Panc1 (cell line): ENCODE results near the gene ACOT8. TPM values are rescaled to one million over a fixed set of nuclear protein-coding genes. Genes with fewer than 3 reads are reported as not detected.

Source experiments
- ATAC-seq: fragments of 200-7000 bp; cut with Tn5 transposase; 2 replicates; pipeline ENCODE4 v1.9.1; 2020; ENCODE audit warnings: mild to moderate bottlenecking, moderate library complexity
- BruUV-seq: library from RNA; stranded (reverse); fragments of 400-500 nt; replicated peaks from 2 replicates; lab custom pipeline; 2021; lab: Mats Ljungman, UMichigan
- CTCF ChIA-PET: fragments of 300-600 bp; sonication (Branson Sonifier 250); formaldehyde crosslinking; loops from one replicate; lab custom pipeline; 2022; ENCODE audit warnings: antibody characterized with exemption; lab: Charles Lee
- POLR2A ChIA-PET: fragments of 300-600 bp; sonication (Branson Sonifier 250); formaldehyde crosslinking; loops from one replicate; lab custom pipeline; 2022; ENCODE audit warnings: antibody characterized with exemption; lab: Charles Lee
- DNase-seq: peaks from one replicate; pipeline ENCODE4 v3.0.0-alpha.2; 2010; ENCODE audit warnings: low read depth, low spot score
- H3K27ac ChIP-seq: 2 replicates; pipeline ENCODE4 v1.5.1; 2011; ENCODE audit warnings: mild to moderate bottlenecking, low read length, inconsistent platforms
- H3K27me3 ChIP-seq: fragments of 200-500 bp; sonication (Bioruptor generic); 2 replicates; pipeline ENCODE4 v1.6.0; 2014; ENCODE audit warnings: low read length, inconsistent platforms; ENCODE audit not compliant: control insufficient read depth, insufficient read depth
- H3K36me3 ChIP-seq: fragments of 200-500 bp; sonication (Bioruptor generic); 2 replicates; pipeline ENCODE4 v1.5.1; 2014; ENCODE audit warnings: inconsistent platforms, mild to moderate bottlenecking, low read length, moderate library complexity; ENCODE audit not compliant: control insufficient read depth, insufficient read depth
- H3K4me1 ChIP-seq: 2 replicates; pipeline ENCODE4 v1.5.1; 2011; ENCODE audit warnings: inconsistent platforms, mild to moderate bottlenecking, low read length, moderate library complexity; ENCODE audit not compliant: control insufficient read depth, insufficient read depth
- H3K4me3 ChIP-seq, 2 experiments: 2 replicates each; pipeline ENCODE4 v1.5.1; 2011 to 2012; ENCODE audit warnings: low read depth in 2 of 2, low read length in 2 of 2, mild to moderate bottlenecking in 2 of 2, inconsistent platforms in 1 of 2, moderate library complexity in 1 of 2
- H3K9me3 ChIP-seq: fragments of 200-500 bp; sonication (Bioruptor generic); 2 replicates; pipeline ENCODE4 v1.5.1; 2014; ENCODE audit warnings: low read depth, mild to moderate bottlenecking, inconsistent platforms, low read length, moderate library complexity; ENCODE audit not compliant: control insufficient read depth, insufficient read depth
- POLR2AphosphoS5 ChIP-seq: IDR thresholded peaks from 2 replicates; pipeline ENCODE4 v1.6.1; 2012; ENCODE audit warnings: mild to moderate bottlenecking, low read depth, low read length, moderate library complexity
- SIN3A ChIP-seq: IDR thresholded peaks from 2 replicates; pipeline ENCODE4 v1.6.1; 2012; ENCODE audit warnings: low read depth, mild to moderate bottlenecking, low read length, moderate library complexity, borderline replicate concordance; ENCODE audit not compliant: insufficient read depth
- TCF7L2 ChIP-seq: IDR thresholded peaks from 2 replicates; pipeline ENCODE4 v1.6.1; 2011; ENCODE audit warnings: mild to moderate bottlenecking, low read depth, low read length, inconsistent platforms
- in situ Hi-C: cut with HindIII; loops from 2 replicates; pipeline ENCODE4 v1.10.0; 2016; ENCODE audit warnings: low sequenced_read_pairs, low pct_unique_long_range_greater_than_20kb
- intact Hi-C: fragments of 100-400 bp; cut with micrococcal nuclease; formaldehyde crosslinking; loops from one replicate; pipeline ENCODE4 v1.10.0; 2022; ENCODE audit not compliant: unreplicated experiment
- total RNA-seq: library from RNA; stranded (reverse); gene quantifications from one replicate; pipeline ENCODE4 v1.2.1, GENCODE V29; 2021; ENCODE audit not compliant: unreplicated experiment
- TF ChIP-seq, protein P1 (sequence below): fragments of 450-650 bp; IDR thresholded peaks from 2 replicates; pipeline ENCODE4 v1.5.1; 2017; ENCODE audit warnings: mild to moderate bottlenecking
- TF ChIP-seq, protein P2 (sequence below), 2 experiments: IDR thresholded peaks; 2 replicates each; pipeline ENCODE4 v1.6.1; 2011 to 2012; ENCODE audit warnings: low read depth in 2 of 2, control low read depth in 1 of 2, low read length in 1 of 2, mild to moderate bottlenecking in 1 of 2, moderate library complexity in 1 of 2; ENCODE audit not compliant: insufficient read depth in 1 of 2

Gene ACOT8
- total RNA-seq, 1 experiment from 2014 or later = 21.1 TPM

DNA sequence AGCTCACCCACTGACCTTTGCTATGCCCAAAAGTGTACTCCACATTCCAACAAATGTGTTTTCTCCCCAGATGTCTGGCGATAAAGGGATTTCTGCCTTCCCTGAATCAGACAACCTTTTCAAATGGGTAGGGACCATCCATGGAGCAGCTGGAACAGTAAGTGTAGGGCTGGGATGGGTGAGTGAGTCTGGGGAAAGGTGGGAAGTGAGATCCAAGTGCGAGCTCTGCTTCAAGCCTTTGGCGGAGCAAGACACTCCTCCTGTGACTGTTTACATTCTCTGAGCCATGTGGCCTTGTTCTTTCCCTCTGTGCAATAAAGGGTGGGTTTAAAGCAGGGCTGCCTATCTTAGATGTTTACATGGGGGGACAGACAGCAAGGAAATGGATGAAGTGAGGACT, 42.9 kb downstream of the ACOT8 start:
- in situ Hi-C loops = no loop called here
- CTCF ChIA-PET = no interaction called here

DNA sequence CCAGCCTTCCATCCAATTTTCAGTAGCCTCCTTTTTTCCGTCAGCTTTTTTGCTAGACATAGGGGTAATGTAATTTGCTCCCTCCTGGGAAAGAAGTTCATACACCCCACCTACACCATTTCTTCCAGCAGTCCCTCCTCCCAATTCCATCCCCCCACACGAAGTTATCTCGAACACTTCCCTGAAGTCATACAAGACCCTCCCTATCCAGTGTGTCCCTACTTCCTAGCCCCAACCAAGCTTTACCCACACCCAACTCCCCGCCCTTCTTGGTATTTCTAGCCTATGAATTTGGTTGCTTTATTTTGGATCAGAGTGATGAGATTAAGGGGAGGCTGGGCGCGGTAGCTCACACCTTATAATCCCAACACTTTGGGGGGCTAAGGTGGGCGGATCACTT, 43.7 kb downstream of the ACOT8 start:
- Histone ChIP-seq H3K4me1 (peaks cover 40% of the 10 kb centered on the region), H3K27me3 (no peaks in the 10 kb centered on the region), H3K36me3 (peaks cover 11% of the 10 kb centered on the region), H3K27ac (peak overlapping the region; percentile 97), H3K4me3 (peak overlapping the region; percentile 61 to 79), H3K9me3 (no peaks in the 10 kb centered on the region)
- ChIA-PET CTCF (interaction anchor here (0.6 kb wide), 1 partner anchor 157 kb away, joined by 3 read pairs; no protein-coding TSS in a partner anchor), POLR2A (interaction anchor here (0.6 kb wide), 1 partner anchor 15 kb away, joined by 3 read pairs; no protein-coding TSS in a partner anchor)
- intact Hi-C loops (no loop called here), in situ Hi-C loops (no loop called here)
- ATAC-seq = no peak
- TSS peak; percentile 90 for BruUV-seq
- TF ChIP-seq POLR2AphosphoS5 (no peak), SIN3A (no peak), TCF7L2 (no peak)
- TF ChIP-seq, protein P1, sequence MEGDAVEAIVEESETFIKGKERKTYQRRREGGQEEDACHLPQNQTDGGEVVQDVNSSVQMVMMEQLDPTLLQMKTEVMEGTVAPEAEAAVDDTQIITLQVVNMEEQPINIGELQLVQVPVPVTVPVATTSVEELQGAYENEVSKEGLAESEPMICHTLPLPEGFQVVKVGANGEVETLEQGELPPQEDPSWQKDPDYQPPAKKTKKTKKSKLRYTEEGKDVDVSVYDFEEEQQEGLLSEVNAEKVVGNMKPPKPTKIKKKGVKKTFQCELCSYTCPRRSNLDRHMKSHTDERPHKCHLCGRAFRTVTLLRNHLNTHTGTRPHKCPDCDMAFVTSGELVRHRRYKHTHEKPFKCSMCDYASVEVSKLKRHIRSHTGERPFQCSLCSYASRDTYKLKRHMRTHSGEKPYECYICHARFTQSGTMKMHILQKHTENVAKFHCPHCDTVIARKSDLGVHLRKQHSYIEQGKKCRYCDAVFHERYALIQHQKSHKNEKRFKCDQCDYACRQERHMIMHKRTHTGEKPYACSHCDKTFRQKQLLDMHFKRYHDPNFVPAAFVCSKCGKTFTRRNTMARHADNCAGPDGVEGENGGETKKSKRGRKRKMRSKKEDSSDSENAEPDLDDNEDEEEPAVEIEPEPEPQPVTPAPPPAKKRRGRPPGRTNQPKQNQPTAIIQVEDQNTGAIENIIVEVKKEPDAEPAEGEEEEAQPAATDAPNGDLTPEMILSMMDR = no peak
- TF ChIP-seq, protein P2, sequence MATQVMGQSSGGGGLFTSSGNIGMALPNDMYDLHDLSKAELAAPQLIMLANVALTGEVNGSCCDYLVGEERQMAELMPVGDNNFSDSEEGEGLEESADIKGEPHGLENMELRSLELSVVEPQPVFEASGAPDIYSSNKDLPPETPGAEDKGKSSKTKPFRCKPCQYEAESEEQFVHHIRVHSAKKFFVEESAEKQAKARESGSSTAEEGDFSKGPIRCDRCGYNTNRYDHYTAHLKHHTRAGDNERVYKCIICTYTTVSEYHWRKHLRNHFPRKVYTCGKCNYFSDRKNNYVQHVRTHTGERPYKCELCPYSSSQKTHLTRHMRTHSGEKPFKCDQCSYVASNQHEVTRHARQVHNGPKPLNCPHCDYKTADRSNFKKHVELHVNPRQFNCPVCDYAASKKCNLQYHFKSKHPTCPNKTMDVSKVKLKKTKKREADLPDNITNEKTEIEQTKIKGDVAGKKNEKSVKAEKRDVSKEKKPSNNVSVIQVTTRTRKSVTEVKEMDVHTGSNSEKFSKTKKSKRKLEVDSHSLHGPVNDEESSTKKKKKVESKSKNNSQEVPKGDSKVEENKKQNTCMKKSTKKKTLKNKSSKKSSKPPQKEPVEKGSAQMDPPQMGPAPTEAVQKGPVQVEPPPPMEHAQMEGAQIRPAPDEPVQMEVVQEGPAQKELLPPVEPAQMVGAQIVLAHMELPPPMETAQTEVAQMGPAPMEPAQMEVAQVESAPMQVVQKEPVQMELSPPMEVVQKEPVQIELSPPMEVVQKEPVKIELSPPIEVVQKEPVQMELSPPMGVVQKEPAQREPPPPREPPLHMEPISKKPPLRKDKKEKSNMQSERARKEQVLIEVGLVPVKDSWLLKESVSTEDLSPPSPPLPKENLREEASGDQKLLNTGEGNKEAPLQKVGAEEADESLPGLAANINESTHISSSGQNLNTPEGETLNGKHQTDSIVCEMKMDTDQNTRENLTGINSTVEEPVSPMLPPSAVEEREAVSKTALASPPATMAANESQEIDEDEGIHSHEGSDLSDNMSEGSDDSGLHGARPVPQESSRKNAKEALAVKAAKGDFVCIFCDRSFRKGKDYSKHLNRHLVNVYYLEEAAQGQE (IDR thresholded peaks at IDR 0.05; ENCODE audit: insufficient read depth in 1 of 2, low read depth in 2 of 2, low read length in 1 of 2) = no peak
- DNase-seq = no peak

More for the DNA sequence above, 42.9 kb downstream of the ACOT8 start:
- DNase-seq (no peak), ATAC-seq (no peak)
- Histone ChIP-seq H3K36me3 (peaks cover 11% of the 10 kb centered on the region), H3K27me3 (no peaks in the 10 kb centered on the region), H3K27ac (peak overlapping the region; percentile 64; the same call in 1 of the 2 replicates), H3K4me1 (peaks cover 40% of the 10 kb centered on the region), H3K4me3 (peak overlapping the region; percentile 61 to 79; a peak in 3 of 4 replicates), H3K9me3 (no peaks in the 10 kb centered on the region)
- no TSS peak for BruUV-seq
- intact Hi-C loops = no loop called here
- TF ChIP-seq TCF7L2 (no peak), SIN3A (no peak), POLR2AphosphoS5 (no peak; the same call in 1 of the 2 replicates)
- TF ChIP-seq, protein P2 (IDR thresholded peaks at IDR 0.05; ENCODE audit: insufficient read depth in 1 of 2, low read depth in 2 of 2, low read length in 1 of 2) = no peak
- TF ChIP-seq, protein P1 = no peak
- POLR2A ChIA-PET = no interaction called here
